GM10248 (cell line): ENCODE measurements around the gene ZNF180.
"Not testable (repeated sequence)": the region's sequence is repeated elsewhere in the genome, so short reads cannot be mapped to it uniquely, and the experiment has no call there.

Source experiments
- CTCF ChIA-PET: fragments of 300-600 bp; sonication (Branson Sonifier 250); formaldehyde crosslinking; extraction: SDS; loops from one replicate; lab custom pipeline; 2021; ENCODE audit warnings: antibody characterized with exemption; lab: Yijun Ruan, JAX
- POLR2A ChIA-PET: fragments of 350-650 bp; sonication (Branson Sonifier 250); formaldehyde crosslinking; extraction: SDS; loops from one replicate; lab custom pipeline; 2020; ENCODE audit warnings: antibody characterized with exemption; lab: Yijun Ruan, JAX
- DNase-seq: peaks from one replicate; pipeline ENCODE4 v3.0.0; 2012; ENCODE audit errors: extremely low spot score
- TF ChIP-seq, protein P1 (sequence below): IDR thresholded peaks from 2 replicates; pipeline ENCODE4 v1.5.1; 2012; ENCODE audit warnings: mild to moderate bottlenecking, low read depth; ENCODE audit errors: extremely low read depth, missing control alignments, control extremely low read depth

Gene ZNF180

DNA sequence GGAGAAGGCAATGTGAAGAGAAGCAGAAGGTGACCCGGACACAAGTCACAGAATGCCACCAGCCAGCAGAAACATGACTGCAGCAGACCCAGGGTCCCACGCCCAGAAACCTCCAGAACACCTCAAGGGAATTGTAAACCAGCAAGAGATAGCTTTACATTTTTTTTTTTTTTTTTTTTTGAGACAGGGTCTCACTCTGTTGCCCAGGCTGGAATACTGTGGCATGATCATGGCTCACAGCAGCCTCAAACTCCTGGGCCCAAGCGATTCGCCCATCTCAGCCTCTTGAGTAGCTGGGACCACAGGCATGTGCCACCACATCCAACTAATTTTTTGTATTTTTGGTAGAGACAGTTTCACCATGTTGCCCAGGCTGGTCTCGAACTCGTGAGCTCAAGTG, 39.7 kb upstream of the ZNF180 start:
- CTCF ChIA-PET: interaction anchor here (1.2 kb wide), 1 partner anchor 14 kb away, joined by 3 read pairs; no protein-coding TSS in a partner anchor
- TF ChIP-seq, protein P1, sequence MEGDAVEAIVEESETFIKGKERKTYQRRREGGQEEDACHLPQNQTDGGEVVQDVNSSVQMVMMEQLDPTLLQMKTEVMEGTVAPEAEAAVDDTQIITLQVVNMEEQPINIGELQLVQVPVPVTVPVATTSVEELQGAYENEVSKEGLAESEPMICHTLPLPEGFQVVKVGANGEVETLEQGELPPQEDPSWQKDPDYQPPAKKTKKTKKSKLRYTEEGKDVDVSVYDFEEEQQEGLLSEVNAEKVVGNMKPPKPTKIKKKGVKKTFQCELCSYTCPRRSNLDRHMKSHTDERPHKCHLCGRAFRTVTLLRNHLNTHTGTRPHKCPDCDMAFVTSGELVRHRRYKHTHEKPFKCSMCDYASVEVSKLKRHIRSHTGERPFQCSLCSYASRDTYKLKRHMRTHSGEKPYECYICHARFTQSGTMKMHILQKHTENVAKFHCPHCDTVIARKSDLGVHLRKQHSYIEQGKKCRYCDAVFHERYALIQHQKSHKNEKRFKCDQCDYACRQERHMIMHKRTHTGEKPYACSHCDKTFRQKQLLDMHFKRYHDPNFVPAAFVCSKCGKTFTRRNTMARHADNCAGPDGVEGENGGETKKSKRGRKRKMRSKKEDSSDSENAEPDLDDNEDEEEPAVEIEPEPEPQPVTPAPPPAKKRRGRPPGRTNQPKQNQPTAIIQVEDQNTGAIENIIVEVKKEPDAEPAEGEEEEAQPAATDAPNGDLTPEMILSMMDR: no peak
- no peak for DNase-seq
- POLR2A ChIA-PET: no interaction called here

DNA sequence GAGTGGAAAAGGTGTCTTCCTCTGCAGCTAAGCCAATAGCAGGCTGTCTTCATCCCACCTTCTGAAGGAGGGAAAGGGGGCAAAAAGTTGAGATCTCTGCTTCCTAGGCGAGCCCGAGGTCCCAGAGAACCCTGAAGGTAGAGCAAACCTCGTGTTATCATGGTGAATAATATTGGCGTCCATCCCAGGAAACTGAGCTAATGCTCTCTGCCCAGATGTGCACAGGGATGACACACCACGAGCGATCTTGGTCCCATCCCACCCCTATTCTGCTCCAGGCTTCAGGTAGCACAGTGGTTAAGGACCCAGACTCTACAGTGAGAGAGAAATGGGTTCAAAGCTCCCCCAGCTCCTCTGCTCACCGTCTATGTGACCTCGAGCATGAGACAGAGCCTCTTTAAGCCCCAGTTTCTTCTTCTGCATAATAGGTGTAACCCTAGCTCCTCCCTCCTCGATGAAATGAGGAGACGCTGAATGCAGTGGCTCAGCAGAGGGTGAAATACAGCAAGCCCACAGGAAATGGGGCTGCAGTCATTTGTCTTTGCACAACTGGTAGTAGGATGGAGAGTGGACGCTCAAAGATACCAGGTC, 39.0 kb upstream of the ZNF180 start:
- TF ChIP-seq, protein P1: no peak
- POLR2A ChIA-PET: no interaction called here
- no peak for DNase-seq
- CTCF ChIA-PET: interaction anchor here (0.9 to 2.1 kb wide), 4 partner anchors 9 to 23 kb away, joined by 3 to 9 read pairs (median 4); partner anchors contain the start of gene CEACAM20

- DNase-seq, POLR2A ChIA-PET, CTCF ChIA-PET: not testable (repeated sequence)
Observed at GRCh38 chr19:44535361-44535760, 35.0 kb upstream of the ZNF180 start.

- ChIA-PET POLR2A (no interaction called here), CTCF (no interaction called here)
- no peak for DNase-seq
- TF ChIP-seq, protein P1: no peak
Observed at GRCh38 chr19:44532819-44533218, 32.5 kb upstream of the ZNF180 start.

DNA sequence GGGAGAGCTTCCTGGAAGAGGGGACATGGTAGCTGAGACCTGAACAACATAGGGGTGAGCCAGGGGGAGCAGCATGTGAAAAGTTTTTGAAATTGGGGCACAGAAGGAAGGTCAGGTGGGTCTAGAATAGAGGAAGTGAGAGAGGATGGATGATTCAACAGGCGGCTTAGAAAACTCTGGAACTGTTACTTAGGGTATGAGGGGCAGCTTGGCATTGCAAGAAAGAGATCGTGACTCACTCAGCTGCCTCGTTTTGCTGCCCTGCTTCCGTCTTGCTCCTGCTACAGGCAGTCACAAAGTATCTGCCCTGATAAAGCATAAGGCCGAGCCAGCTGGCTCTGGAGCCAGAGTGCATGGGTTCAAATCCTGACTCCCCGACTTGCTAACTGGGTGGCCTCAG, 30.5 kb upstream of the ZNF180 start:
- ChIA-PET POLR2A (no interaction called here), CTCF (no interaction called here)
- TF ChIP-seq, protein P1: no peak
- DNase-seq: no peak

DNA sequence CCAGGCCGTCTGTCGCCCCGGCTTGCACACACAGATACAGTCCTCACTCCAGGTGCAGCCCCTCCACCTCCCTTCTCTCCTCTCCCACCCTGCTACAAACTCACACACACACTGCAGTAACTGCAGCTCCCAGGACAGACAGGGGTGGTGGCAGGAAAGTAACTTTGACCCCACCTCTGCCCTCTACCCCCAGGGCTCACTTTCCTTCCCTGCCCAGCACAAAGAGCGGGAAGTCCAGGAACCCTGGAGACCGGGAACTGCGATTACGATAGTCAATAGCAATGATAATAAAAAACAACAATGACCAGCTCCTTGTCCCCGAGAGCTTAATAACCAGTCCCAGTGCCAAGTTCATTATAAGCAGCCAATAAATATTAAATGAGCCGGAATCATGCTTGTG, 29.2 kb upstream of the ZNF180 start, which contains the start of gene CEACAM20:
Gene CEACAM20, minus strand, starts transcription at position 140 of the 400 bp plus-strand sequence. CDS start 166 bp downstream, outside the sequence.
- TF ChIP-seq, protein P1: no peak
- POLR2A ChIA-PET: no interaction called here
- DNase-seq: no peak
- CTCF ChIA-PET: interaction anchor here (1.2 kb wide), 1 partner anchor 9 kb away, joined by 4 read pairs; no protein-coding TSS in a partner anchor

GRCh38 chr19:44527554-44527953, 27.2 kb upstream of the ZNF180 start:
- no peak for DNase-seq
- ChIA-PET POLR2A (no interaction called here), CTCF (no interaction called here)
- TF ChIP-seq, protein P1: no peak
